GM21367 (cell line): ENCODE data around the gene GBA3.

Experiments used
- ATAC-seq: cut with Tn5 transposase; IDR thresholded peaks from one replicate; pipeline ENCODE4 v1.9.1; 2021; ENCODE audit not compliant: unreplicated experiment

GBA3 gene

DNA sequence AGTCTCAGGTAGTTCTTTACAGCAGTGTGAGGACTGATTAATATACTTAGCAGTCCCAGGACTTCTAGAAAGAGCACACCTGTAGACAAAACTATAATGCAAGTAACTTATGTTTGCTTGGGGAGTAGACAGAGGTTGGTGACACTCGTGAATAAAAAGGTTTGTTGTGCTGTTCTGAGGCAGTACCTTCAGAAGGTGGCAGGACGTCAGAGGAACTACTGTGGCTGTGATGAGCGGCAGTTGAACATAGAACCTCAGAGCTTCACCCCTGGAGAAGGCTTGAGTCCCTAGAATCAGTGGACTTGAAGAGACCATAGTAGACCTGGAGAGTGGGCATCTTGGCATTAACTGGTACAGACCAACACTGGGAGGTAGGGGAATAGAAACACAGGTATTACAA, 3.3 kb upstream of the GBA3 start:
- ATAC-seq: no peak

DNA sequence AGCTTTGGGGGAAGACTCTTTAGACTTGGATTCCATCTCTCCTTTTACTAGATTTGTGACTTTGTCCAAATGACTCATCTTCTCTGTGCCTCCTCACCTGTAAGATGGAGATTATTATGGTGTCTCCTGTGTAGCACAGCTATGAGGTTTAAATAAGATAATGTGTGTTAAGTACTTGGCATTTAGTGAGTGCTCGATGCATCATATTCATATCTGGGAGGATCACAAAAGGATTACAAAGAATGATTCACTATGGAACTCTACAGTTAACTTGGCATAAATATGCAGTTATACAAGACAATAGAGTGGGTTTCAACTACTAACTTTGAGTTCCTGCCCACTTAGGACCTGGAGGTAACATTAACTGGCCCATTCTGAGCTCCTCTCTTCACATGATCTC, 2.3 kb downstream of the GBA3 start:
- no peak for ATAC-seq

GRCh38 chr4:22695917-22696316, 3.2 kb downstream of the GBA3 start:
- no peak for ATAC-seq

- no peak for ATAC-seq
These were observed 11.2 kb downstream of the GBA3 start for GRCh38 chr4:22703912-22704311.

GRCh38 chr4:22707390-22707789, 14.7 kb downstream of the GBA3 start:
- ATAC-seq: no peak

- ATAC-seq: no peak
These were observed 16.2 kb downstream of the GBA3 start for GRCh38 chr4:22708961-22709360.

DNA sequence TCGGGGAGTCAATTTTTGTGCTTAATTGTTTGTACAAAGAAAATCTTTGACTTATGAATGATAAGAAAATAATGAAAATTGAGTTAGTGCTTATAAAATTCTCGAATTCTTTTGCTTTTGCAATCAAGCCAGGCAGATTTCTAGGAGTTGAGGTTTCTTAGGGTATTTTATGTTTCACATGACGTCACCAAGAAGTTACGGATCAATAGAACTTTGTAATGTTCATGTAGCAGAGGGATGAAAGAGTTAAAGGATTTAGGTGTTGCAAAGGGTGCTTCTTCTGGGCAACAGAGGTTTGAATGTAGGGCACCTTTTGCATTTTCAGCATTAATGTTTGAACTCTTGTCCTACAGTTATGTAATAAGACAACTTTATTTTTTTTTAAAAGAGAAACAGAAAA, 19.4 kb downstream of the GBA3 start:
- ATAC-seq: no peak

- ATAC-seq: no peak
These were observed 19.8 kb downstream of the GBA3 start for GRCh38 chr4:22712529-22712928.

DNA sequence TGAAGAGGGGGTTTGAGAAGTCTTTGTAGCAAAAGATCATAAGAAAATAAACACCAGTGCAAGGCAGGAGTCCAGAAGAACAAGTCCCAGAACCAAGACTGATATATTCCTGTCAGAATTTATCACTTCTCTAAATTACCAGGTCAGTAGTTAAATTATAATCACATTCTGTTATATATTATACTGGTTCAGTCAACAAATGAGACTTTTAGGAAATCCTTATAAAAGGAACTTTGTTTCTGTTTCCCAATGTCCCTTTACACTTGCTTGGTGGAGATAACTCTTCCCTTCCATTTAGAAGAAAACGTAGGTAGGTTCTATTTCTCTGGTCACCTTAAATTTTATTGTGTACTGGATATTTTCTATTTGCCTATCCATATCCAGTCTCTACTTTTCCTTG, 21.1 kb downstream of the GBA3 start:
- ATAC-seq: no peak

GRCh38 chr4:22719218-22719617, 26.5 kb downstream of the GBA3 start:
- ATAC-seq: no peak

- no peak for ATAC-seq
These were observed 27.4 kb downstream of the GBA3 start for GRCh38 chr4:22720091-22720490.

DNA sequence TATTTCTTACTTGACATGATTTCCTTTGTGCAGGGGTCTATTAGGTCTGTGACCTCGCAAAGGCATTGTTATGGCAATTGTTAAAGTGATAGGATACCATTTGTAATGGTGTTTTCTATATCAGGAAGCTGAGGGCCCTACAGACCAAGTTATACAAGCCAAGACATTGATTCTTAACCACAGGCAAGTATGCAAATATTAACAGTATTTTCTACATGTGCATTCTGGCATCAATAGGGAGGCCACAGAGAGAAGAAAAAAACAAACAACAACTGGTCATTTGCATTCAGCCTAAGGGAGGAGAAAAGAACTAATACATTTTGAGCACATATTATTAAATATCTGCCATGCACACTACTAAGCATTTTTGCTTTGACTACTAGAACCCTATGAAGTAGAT, 28.5 kb downstream of the GBA3 start:
- no peak for ATAC-seq

DNA sequence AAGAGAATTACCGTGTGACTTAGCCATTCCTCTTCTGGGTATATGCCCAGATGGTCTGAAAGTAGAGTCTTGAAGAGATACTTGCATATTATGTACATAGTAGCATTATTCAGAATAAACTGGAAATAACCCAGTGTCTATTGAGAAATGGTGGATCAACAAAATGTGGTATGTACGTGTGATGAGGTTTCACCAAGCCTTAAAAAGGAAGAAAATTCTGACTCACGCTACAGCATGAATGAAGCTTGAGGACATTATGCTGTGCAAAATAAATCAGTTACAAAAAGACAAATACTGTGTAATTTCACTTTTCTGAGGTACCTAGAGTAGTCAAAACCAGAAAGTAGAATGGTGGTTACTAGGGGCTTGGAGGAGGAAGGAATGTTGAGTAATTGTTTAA, 37.3 kb downstream of the GBA3 start:
- no peak for ATAC-seq

DNA sequence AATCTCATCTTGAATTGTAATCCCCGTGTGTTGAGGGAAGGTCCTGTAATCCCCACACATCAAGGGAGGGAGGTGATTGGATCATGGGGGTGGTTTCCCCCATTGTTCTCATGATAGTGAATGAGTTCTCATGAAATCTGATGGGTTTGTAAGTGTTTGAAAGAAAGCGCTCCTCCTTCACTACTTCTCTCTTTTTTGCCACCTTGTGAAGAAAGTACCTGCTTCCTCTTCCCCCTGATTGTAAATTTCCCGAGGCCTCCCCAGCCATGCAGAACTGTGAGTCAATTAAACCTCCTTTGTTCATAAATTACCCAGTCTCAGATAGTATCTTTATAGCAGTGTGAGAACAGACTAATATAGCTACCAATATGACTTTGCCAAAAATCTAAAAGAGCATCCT, 41.1 kb downstream of the GBA3 start:
- ATAC-seq: no peak

DNA sequence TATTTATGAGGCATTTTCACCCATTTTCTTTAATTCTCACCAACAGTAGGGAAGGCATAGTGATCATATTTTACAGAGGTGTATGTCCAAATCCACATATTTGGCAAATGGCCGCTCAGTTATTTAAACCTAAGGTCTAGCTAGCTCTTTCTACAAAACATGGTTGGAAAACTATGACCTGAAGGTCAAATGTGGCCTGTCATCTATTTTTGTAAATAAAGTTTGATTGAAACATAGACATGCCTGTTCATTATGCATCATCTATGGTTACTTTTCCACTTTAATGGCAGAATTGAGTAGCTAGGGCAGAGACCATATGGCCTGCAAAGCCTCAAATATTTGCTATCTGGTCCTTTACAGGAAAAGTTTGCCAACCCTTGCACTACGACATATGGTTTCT, 44.2 kb downstream of the GBA3 start:
- no peak for ATAC-seq

GRCh38 chr4:22739968-22740367, 47.2 kb downstream of the GBA3 start:
- ATAC-seq: no peak

DNA sequence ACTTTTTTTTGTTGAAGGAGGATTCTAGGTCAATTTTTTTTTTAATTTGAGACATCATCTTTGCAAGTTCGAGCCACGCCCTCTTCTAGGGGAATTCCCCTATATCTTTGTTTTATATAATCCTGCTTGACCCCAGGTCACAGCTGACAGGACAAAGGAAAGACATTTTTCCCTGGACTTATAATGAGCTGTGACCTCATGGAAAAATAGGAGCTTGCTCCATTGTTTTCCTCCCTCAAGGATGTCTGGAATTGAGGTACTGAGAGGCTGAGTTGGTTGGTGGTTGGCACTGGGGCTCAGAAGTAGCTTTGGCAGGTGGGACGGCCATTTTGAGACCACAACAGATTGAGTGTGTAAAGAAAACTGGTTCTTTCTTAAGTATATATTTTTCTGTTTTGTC, 49.0 kb downstream of the GBA3 start:
- no peak for ATAC-seq

GRCh38 chr4:22743290-22743689, 50.6 kb downstream of the GBA3 start:
- ATAC-seq: no peak

- ATAC-seq: no peak
These were observed 51.8 kb downstream of the GBA3 start for GRCh38 chr4:22744478-22745062.

GRCh38 chr4:22745234-22745633, 52.5 kb downstream of the GBA3 start:
- no peak for ATAC-seq

DNA sequence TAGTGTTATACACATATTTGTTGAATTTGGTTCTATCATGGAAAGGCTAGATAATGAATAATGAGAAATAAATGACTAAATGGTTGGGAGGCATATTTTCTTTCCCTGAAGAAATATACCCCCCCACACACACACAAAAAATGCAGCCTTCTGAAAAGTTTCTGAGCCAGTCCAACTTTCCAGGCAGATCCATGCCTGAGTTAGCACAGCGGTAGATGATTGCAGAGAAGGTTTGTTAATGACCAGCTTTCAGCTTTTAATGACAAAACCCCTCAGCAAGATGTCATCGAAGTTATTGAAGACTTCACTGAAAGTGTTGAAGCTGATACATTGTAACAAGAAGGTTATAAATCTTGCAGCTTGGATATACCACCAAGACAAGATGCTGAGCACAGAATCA, 61.4 kb downstream of the GBA3 start:
- ATAC-seq: no peak

DNA sequence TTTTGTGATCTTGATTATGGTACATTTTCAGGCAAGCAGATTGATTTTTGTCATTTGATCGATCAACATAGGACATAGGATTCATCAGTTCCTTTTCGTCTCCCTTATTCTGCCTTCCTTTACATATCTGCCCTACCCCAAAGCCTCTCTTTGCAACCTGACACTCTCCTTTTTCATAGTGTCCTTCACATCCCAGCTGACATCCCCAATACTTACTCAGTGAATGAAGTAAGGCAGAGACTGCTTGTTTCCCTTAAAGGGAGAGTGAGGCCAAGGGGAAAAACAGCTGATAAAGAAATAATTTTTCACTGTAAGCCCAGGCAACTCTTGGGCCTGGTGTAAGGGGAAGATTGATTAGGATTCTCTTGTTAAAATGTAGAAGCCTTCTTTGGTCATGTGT, 69.8 kb downstream of the GBA3 start:
- ATAC-seq: no peak

GRCh38 chr4:22764183-22764582, 71.4 kb downstream of the GBA3 start:
- no peak for ATAC-seq

GRCh38 chr4:22766068-22766467, 73.3 kb downstream of the GBA3 start:
- ATAC-seq: no peak
